CD4-positive, alpha-beta T cell treated with Interleukin-4 for 1 hour (primary cell): ENCODE results near the gene PGA4.
"Not testable (repeated sequence)": the region's sequence is repeated elsewhere in the genome, so short reads cannot be mapped to it uniquely, and the experiment has no call there.

Experiments
- DNase-seq, 2 donors: peaks; one replicate each; pipeline ENCODE4 v3.0.0-alpha.2; 2020 to 2022

Gene PGA4

GRCh38 chr11:61252332-61252731 lies 30.2 kb downstream of the PGA4 start:
- DNase-seq = not testable (repeated sequence)

GRCh38 chr11:61254403-61255025 lies 32.4 kb downstream of the PGA4 start:
- DNase-seq = peak; percentile 57 to 61

- peak in 1 of 2 donors; percentile 13 for DNase-seq
Measured at GRCh38 chr11:61256710-61257482, 34.7 kb downstream of the PGA4 start.

GRCh38 chr11:61258546-61258945 lies 36.4 kb downstream of the PGA4 start:
- DNase-seq = no peak

- no peak for DNase-seq
Measured at GRCh38 chr11:61259363-61259762, 37.2 kb downstream of the PGA4 start.

GRCh38 chr11:61264371-61264770 lies 42.2 kb downstream of the PGA4 start:
- no peak for DNase-seq

GRCh38 chr11:61264795-61265194 lies 42.6 kb downstream of the PGA4 start:
- no peak for DNase-seq

- DNase-seq = no peak
Measured at GRCh38 chr11:61265357-61265756, 43.2 kb downstream of the PGA4 start.

GRCh38 chr11:61266602-61267001 lies 44.5 kb downstream of the PGA4 start:
- no peak for DNase-seq

- DNase-seq = no peak
Measured at GRCh38 chr11:61267437-61267841, 45.3 kb downstream of the PGA4 start.

GRCh38 chr11:61268588-61269250 lies 46.6 kb downstream of the PGA4 start:
- no peak for DNase-seq

GRCh38 chr11:61270354-61271076 lies 48.4 kb downstream of the PGA4 start:
- no peak for DNase-seq

GRCh38 chr11:61272731-61273130 lies 50.6 kb downstream of the PGA4 start:
- no peak for DNase-seq

- no peak for DNase-seq
Measured at GRCh38 chr11:61273178-61274078, 51.3 kb downstream of the PGA4 start.

GRCh38 chr11:61274084-61274483 lies 51.9 kb downstream of the PGA4 start:
- DNase-seq = no peak

GRCh38 chr11:61275191-61275590 lies 53.0 kb downstream of the PGA4 start:
- no peak for DNase-seq

- no peak for DNase-seq
Measured at GRCh38 chr11:61277186-61278000, 55.2 kb downstream of the PGA4 start.

GRCh38 chr11:61278001-61278470 lies 55.9 kb downstream of the PGA4 start:
- DNase-seq = no peak

GRCh38 chr11:61279934-61280659 lies 58.0 kb downstream of the PGA4 start:
- DNase-seq = no peak

GRCh38 chr11:61280883-61281580 lies 58.9 kb downstream of the PGA4 start:
- no peak for DNase-seq
